IPS DF 4.7 (cell line): ENCODE results near the gene MTPN.

Source experiments
- DNase-seq: peaks from one replicate; pipeline ENCODE4 v3.0.0-alpha.2; 2013; ENCODE audit warnings: low spot score; ENCODE audit errors: extremely low read depth

Gene MTPN

GRCh38 chr7:135928136-135928535, 49.0 kb downstream of the MTPN start:
- DNase-seq: no peak

GRCh38 chr7:135925210-135925609, 51.9 kb downstream of the MTPN start:
- DNase-seq: no peak

- no peak for DNase-seq
These were observed 52.9 kb downstream of the MTPN start for GRCh38 chr7:135924302-135924701.

GRCh38 chr7:135922263-135922662, 54.9 kb downstream of the MTPN start:
- no peak for DNase-seq

GRCh38 chr7:135920478-135920877, 56.7 kb downstream of the MTPN start:
- DNase-seq: no peak

GRCh38 chr7:135919071-135919841, 57.9 kb downstream of the MTPN start:
- no peak for DNase-seq

GRCh38 chr7:135918134-135918533, 59.0 kb downstream of the MTPN start:
- no peak for DNase-seq

GRCh38 chr7:135917721-135918120, 59.4 kb downstream of the MTPN start:
- no peak for DNase-seq

- no peak for DNase-seq
These were observed 62.8 kb downstream of the MTPN start for GRCh38 chr7:135914346-135914745.

- DNase-seq: no peak
These were observed 63.8 kb downstream of the MTPN start for GRCh38 chr7:135913404-135913803.

- no peak for DNase-seq
These were observed 66.1 kb downstream of the MTPN start for GRCh38 chr7:135911099-135911498.

GRCh38 chr7:135910393-135911036, 66.6 kb downstream of the MTPN start:
- no peak for DNase-seq

GRCh38 chr7:135905858-135906257, 71.3 kb downstream of the MTPN start:
- DNase-seq: no peak

- DNase-seq: no peak
These were observed 71.8 kb downstream of the MTPN start for GRCh38 chr7:135905355-135905754.

- no peak for DNase-seq
These were observed 72.9 kb downstream of the MTPN start for GRCh38 chr7:135904282-135904681.

- no peak for DNase-seq
These were observed 75.3 kb downstream of the MTPN start for GRCh38 chr7:135901585-135902540.

GRCh38 chr7:135900065-135900546, 77.1 kb downstream of the MTPN start:
- no peak for DNase-seq

GRCh38 chr7:135899458-135900064, 77.6 kb downstream of the MTPN start:
- DNase-seq: no peak

GRCh38 chr7:135898226-135898625, 78.9 kb downstream of the MTPN start:
- DNase-seq: no peak

GRCh38 chr7:135894816-135895215, 82.3 kb downstream of the MTPN start:
- DNase-seq: no peak

- DNase-seq: no peak
These were observed 87.3 kb downstream of the MTPN start for GRCh38 chr7:135889823-135890222.
